K562 (cell line): ENCODE measurements around the gene KRTAP10-12. TPM values are rescaled to one million over a fixed set of nuclear protein-coding genes. Genes with fewer than 3 reads are reported as not detected.
"Not testable (repeated sequence)": the region's sequence is repeated elsewhere in the genome, so short reads cannot be mapped to it uniquely, and the experiment has no call there.

Experiments used
- ATAC-seq: fragments of 200-7000 bp; cut with Tn5 transposase; 3 replicates; pipeline ENCODE4 v1.9.1; 2020; ENCODE audit warnings: moderate library complexity
- BruUV-seq: library from RNA; stranded (reverse); fragments of 400-500 nt; replicated peaks from 2 replicates; lab custom pipeline; 2021; lab: Mats Ljungman, UMichigan
- CTCF ChIA-PET: fragments of 300-600 bp; formaldehyde crosslinking; extraction: SDS; loops from one replicate; lab custom pipeline; 2021; ENCODE audit warnings: low intra/inter-chr PET ratio; lab: Yijun Ruan, JAX
- POLR2A ChIA-PET: fragments of 300-600, 350-650 bp; sonication (Branson Sonifier 250); formaldehyde crosslinking; extraction: SDS; loops from one replicate; lab custom pipeline; 2021; ENCODE audit warnings: antibody characterized with exemption, inconsistent platforms; lab: Yijun Ruan, JAX
- DNase-seq, 4 experiments: peaks; one replicate each; pipeline versions ENCODE4 v3.0.0 to v3.0.0-alpha.2; 2011 to 2018; ENCODE audit warnings: low spot score in 3 of 4, mixed read lengths in 3 of 4; ENCODE audit errors: extremely low read depth in 1 of 4
- FAIRE-seq: peaks from 2 replicates; lab custom pipeline; 2011; peaks lifted over from hg19 to GRCh38; lab: Jason Lieb, UNC
- H2AFZ ChIP-seq: 2 replicates; pipeline ENCODE4 v1.6.0; 2011; ENCODE audit warnings: low read depth, low read length, control low read depth, inconsistent platforms
- H3K27ac ChIP-seq: fragments of 200-600 bp; 3 replicates; pipeline ENCODE4 v1.8.0; 2011; ENCODE audit warnings: low read depth, mild to moderate bottlenecking, control low read depth, inconsistent platforms, low read length, moderate library complexity, mixed read lengths; ENCODE audit errors: extremely low read depth
- H3K27me3 ChIP-seq, 2 experiments: fragments of 300-600 bp in 1 of 2; 2 replicates in 1 of 2; 3 replicates in 1 of 2; pipeline versions ENCODE4 v1.6.0 to v1.8.0; 2011; ENCODE audit warnings: inconsistent platforms in 2 of 2, low read length in 2 of 2, mild to moderate bottlenecking in 1 of 2, mixed read lengths in 1 of 2, moderate library complexity in 1 of 2; ENCODE audit not compliant: control insufficient read depth in 2 of 2, insufficient read depth in 2 of 2
- H3K36me3 ChIP-seq: fragments of 300-600 bp; 3 replicates; pipeline ENCODE4 v1.8.0; 2011; ENCODE audit warnings: mild to moderate bottlenecking, low read length, inconsistent platforms; ENCODE audit not compliant: control insufficient read depth, insufficient read depth
- H3K4me1 ChIP-seq, 2 experiments: fragments of 200-600 bp in 1 of 2; replicated peaks in 1 of 2; 2 replicates in 1 of 2; 3 replicates in 1 of 2; pipeline versions ENCODE4 v1.5.1 to v1.8.0; 2011; ENCODE audit warnings: inconsistent platforms in 2 of 2, low read length in 2 of 2, mild to moderate bottlenecking in 1 of 2, mixed read lengths in 1 of 2, moderate library complexity in 1 of 2; ENCODE audit not compliant: control insufficient read depth in 2 of 2, insufficient read depth in 2 of 2
- H3K4me2 ChIP-seq: 2 replicates; pipeline ENCODE4 v1.6.1; 2011; ENCODE audit warnings: low read length, control low read depth, inconsistent platforms, mixed read lengths; ENCODE audit not compliant: insufficient read depth
- H3K4me3 ChIP-seq: fragments of 200-600 bp; sonication (generic), shearing (Covaris generic); 2 replicates; pipeline ENCODE4 v1.5.1; 2016; ENCODE audit warnings: control low read depth, inconsistent platforms
- H3K79me2 ChIP-seq: fragments of 200-600 bp; 3 replicates; pipeline ENCODE4 v1.8.0; 2011; ENCODE audit warnings: low read length, inconsistent platforms; ENCODE audit not compliant: control insufficient read depth, insufficient read depth
- H3K9ac ChIP-seq, 2 experiments: 2 replicates each; pipeline versions ENCODE4 v1.6.0 to v1.6.1; 2011; ENCODE audit warnings: low read depth in 2 of 2, low read length in 2 of 2, control low read depth in 1 of 2, inconsistent platforms in 1 of 2, mild to moderate bottlenecking in 1 of 2, mixed read lengths in 1 of 2; ENCODE audit not compliant: insufficient read depth in 1 of 2
- H3K9me1 ChIP-seq: one replicate; pipeline ENCODE4 v1.6.0; 2011; ENCODE audit warnings: inconsistent platforms, mild to moderate bottlenecking, low read length, moderate library complexity; ENCODE audit not compliant: control insufficient read depth, insufficient read depth
- H3K9me3 ChIP-seq: replicated peaks from 2 replicates; pipeline ENCODE4 v1.5.1; 2011; ENCODE audit warnings: low read depth, low read length, inconsistent platforms; ENCODE audit not compliant: control insufficient read depth, insufficient read depth
- H4K20me1 ChIP-seq: replicated peaks from 2 replicates; pipeline ENCODE4 v1.6.1; 2011; ENCODE audit warnings: low read length, inconsistent platforms, mixed read lengths; ENCODE audit not compliant: control insufficient read depth, insufficient read depth
- ASH1L ChIP-seq: fragments of 450-650 bp; IDR thresholded peaks from 2 replicates; pipeline ENCODE4 v1.6.1; 2018; ENCODE audit warnings: borderline replicate concordance, mild to moderate bottlenecking, low read depth; ENCODE audit not compliant: partially characterized antibody
- ELF4 ChIP-seq: fragments of 450-650 bp; formaldehyde crosslinking; IDR thresholded peaks from 2 replicates; pipeline ENCODE4 v1.4.0; 2022; ENCODE audit warnings: missing genetic modification characterization
- FOXP1 ChIP-seq: sonication (generic); formaldehyde crosslinking; IDR thresholded peaks from 2 replicates; pipeline ENCODE4 v1.8.0; 2022; ENCODE audit warnings: mild to moderate bottlenecking, missing genetic modification reagents
- ILK ChIP-seq: fragments of 450-650 bp; IDR thresholded peaks from 2 replicates; pipeline ENCODE4 v1.6.1; 2016; ENCODE audit warnings: missing genetic modification characterization, low read depth, mild to moderate bottlenecking, missing compliant biosample characterization, moderate library complexity, borderline replicate concordance
- NEUROD1 ChIP-seq: fragments of 150-350 bp; IDR thresholded peaks from 2 replicates; pipeline ENCODE4 v1.6.1; 2014; ENCODE audit warnings: borderline replicate concordance, low read length, low read depth; ENCODE audit not compliant: partially characterized antibody
- NR2C1 ChIP-seq, 2 experiments: fragments of 450-650 bp; IDR thresholded peaks; 2 replicates each; pipeline ENCODE4 v1.6.1; 2017; ENCODE audit warnings: mild to moderate bottlenecking in 2 of 2, antibody characterized with exemption in 1 of 2, inconsistent platforms in 1 of 2, missing compliant biosample characterization in 1 of 2, missing genetic modification characterization in 1 of 2
- PKNOX1 ChIP-seq: fragments of 450-650 bp; IDR thresholded peaks from 2 replicates; pipeline ENCODE4 v1.6.1; 2016
- SP2 ChIP-seq: IDR thresholded peaks from 2 replicates; pipeline ENCODE4 v1.6.1; 2011; ENCODE audit warnings: mild to moderate bottlenecking, low read depth, low read length, moderate library complexity; ENCODE audit not compliant: poor library complexity, severe bottlenecking; ENCODE audit errors: extremely low read depth
- TAL1 ChIP-seq: fragments of 450-650 bp; IDR thresholded peaks from 2 replicates; pipeline ENCODE4 v1.6.1; 2016; ENCODE audit warnings: mild to moderate bottlenecking
- TFE3 ChIP-seq: fragments of 450-650 bp; formaldehyde crosslinking; IDR thresholded peaks from 2 replicates; pipeline ENCODE4 v1.4.0; 2020; ENCODE audit warnings: mild to moderate bottlenecking, mixed read lengths
- THAP7 ChIP-seq: fragments of 250-450 bp; sonication (Bioruptor Pico); IDR thresholded peaks from 2 replicates; pipeline ENCODE4 v1.5.0; 2021
- ZBTB12 ChIP-seq: fragments of 250-450 bp; sonication (Bioruptor Pico); IDR thresholded peaks from 2 replicates; pipeline ENCODE4 v1.4.0; 2020
- WGBS: fragments of 100-300 bp; shearing (Covaris generic); methylation state at CpG from one replicate; pipeline ENCODE4 v1.1.6; 2016; ENCODE audit warnings: low coverage, mixed read lengths; ENCODE audit not compliant: insufficient coverage; ENCODE audit errors: missing lambda C conversion rate; 5-methylcytosine and 5-hydroxymethylcytosine counted together
- in situ Hi-C: fragments of 300-500 bp; cut with MboI; formaldehyde crosslinking; loops from 4 replicates; pipeline ENCODE4 v1.15.0; 2018; ENCODE audit warnings: inconsistent platforms, mixed read lengths
- intact Hi-C: fragments of 100-400 bp; cut with micrococcal nuclease; formaldehyde crosslinking; loops from 2 replicates; pipeline ENCODE4 v1.14.2; 2022
- polyA plus RNA-seq, 8 experiments: library from polyadenylated mRNA; depleted of rRNA in 4 of 8; stranded (reverse) in 5 of 8; unstranded in 3 of 8; fragments of >200 nt; fragmentation: Nextera tagmentation in 2 of 8; fragmentation: Illumina TruSeq in 1 of 8; extraction: Ambion mirVana in 2 of 8; extraction: Trizol in 1 of 8; gene quantifications; 2 replicates each; pipeline versions ENCODE4 v1.2.1 to v1.2.3, GENCODE V29; 2011 to 2014; ENCODE audit warnings: inconsistent platforms in 1 of 8, missing spikeins in 1 of 8
- total RNA-seq, 7 experiments: library from RNA; depleted of rRNA in 6 of 7; stranded (reverse); fragments of >200 nt in 6 of 7; fragmentation: Illumina TruSeq in 2 of 7; extraction: Trizol in 2 of 7; gene quantifications; 2 replicates each; pipeline versions ENCODE4 v1.2.1 to v1.2.3, GENCODE V29; 2011 to 2021; ENCODE audit warnings: low replicate concordance in 1 of 7

Gene KRTAP10-12
- total and polyA plus RNA-seq, 9 of the 15 experiments (the other 6 are each of a cell fraction or from before 2014, with no cell fraction given) = not detected

GRCh38 chr21:44687671-44688070 is 9.3 kb upstream of the KRTAP10-12 start (continued):
- TF ChIP-seq TAL1 (no peak), NR2C1 (IDR thresholded peaks at IDR 0.05) (no peak), NR2C1 (tag; IDR thresholded peaks at IDR 0.05) (no peak), ELF4 (CRISPR knock-in tag) (no peak), PKNOX1 (no peak), NEUROD1 (no peak), SP2 (no peak), ILK (no peak), ASH1L (no peak), TFE3 (CRISPR knock-in tag) (no peak), THAP7 (CRISPR knock-in tag) (no peak), ZBTB12 (no peak), FOXP1 (CRISPR knock-in tag) (no peak)

GRCh38 chr21:44689740-44690139 is 7.2 kb upstream of the KRTAP10-12 start:
- H2AFZ ChIP-seq, BruUV-seq, H3K36me3 ChIP-seq, H3K9ac ChIP-seq, FAIRE-seq, H3K4me1 ChIP-seq, H3K4me3 ChIP-seq, intact Hi-C loops, H3K27ac ChIP-seq, H3K9me1 ChIP-seq, in situ Hi-C loops, CTCF ChIA-PET, H3K4me2 ChIP-seq, ATAC-seq, DNase-seq, H4K20me1 ChIP-seq, H3K79me2 ChIP-seq, H3K9me3 ChIP-seq, POLR2A ChIA-PET: not testable (repeated sequence)
- WGBS = 0% methylated on average over 3 of the region's 3 CpGs
- peaks cover 20 to 40% of the 10 kb centered on the region in 2 experiments for H3K27me3 ChIP-seq
